PC-3 (cell line): ENCODE measurements around the gene SAE1. TPM values are rescaled to one million over a fixed set of nuclear protein-coding genes. Genes with fewer than 3 reads are reported as not detected.

Experiments
- ATAC-seq: fragments of 200-7000 bp; cut with Tn5 transposase; 2 replicates; pipeline ENCODE4 v1.9.1; 2020; ENCODE audit warnings: mild to moderate bottlenecking, moderate library complexity
- BruUV-seq: library from RNA; stranded (reverse); fragments of 400-500 nt; replicated peaks from 2 replicates; lab custom pipeline; 2021; lab: Mats Ljungman, UMichigan
- CTCF ChIA-PET: fragments of 300-600 bp; sonication (Branson Sonifier 250); formaldehyde crosslinking; loops from one replicate; lab custom pipeline; 2022; ENCODE audit warnings: antibody characterized with exemption; lab: Charles Lee
- POLR2A ChIA-PET: fragments of 300-600 bp; sonication (Branson Sonifier 250); formaldehyde crosslinking; loops from one replicate; lab custom pipeline; 2022; ENCODE audit warnings: antibody characterized with exemption; ENCODE audit not compliant: unreplicated experiment; lab: Charles Lee
- DNase-seq: peaks from one replicate; pipeline ENCODE4 v3.0.0-alpha.2; 2015
- H2AFZ ChIP-seq: fragments of 300-600 bp; sonication (generic); 2 replicates; pipeline ENCODE4 v1.6.0; 2016; ENCODE audit warnings: antibody characterized with exemption, low read length
- H3F3A ChIP-seq: fragments of 300-600 bp; sonication (generic); one replicate; pipeline ENCODE4 v1.6.0; 2017; ENCODE audit warnings: antibody characterized with exemption, low read length, control low read depth, mild to moderate bottlenecking; ENCODE audit not compliant: unreplicated experiment
- H3K27ac ChIP-seq: fragments of 300-600 bp; sonication (generic); 2 replicates; pipeline ENCODE4 v1.5.1; 2016; ENCODE audit warnings: mild to moderate bottlenecking, low read length
- H3K27me3 ChIP-seq: fragments of 300-600 bp; sonication (generic); 2 replicates; pipeline ENCODE4 v1.6.1; 2016; ENCODE audit warnings: low read length, mixed read lengths
- H3K36me3 ChIP-seq: fragments of 300-600 bp; sonication (generic); 2 replicates; pipeline ENCODE4 v1.6.1; 2016; ENCODE audit warnings: low read depth, mixed run types, low read length, mixed read lengths
- H3K4me1 ChIP-seq: fragments of 300-600 bp; sonication (generic); 2 replicates; pipeline ENCODE4 v1.5.1; 2016; ENCODE audit warnings: low read length; ENCODE audit not compliant: insufficient read depth
- H3K4me2 ChIP-seq: fragments of 300-600 bp; sonication (generic); 2 replicates; pipeline ENCODE4 v1.6.0; 2016; ENCODE audit warnings: low read length
- H3K4me3 ChIP-seq: fragments of 300-600 bp; sonication (generic); 2 replicates; pipeline ENCODE4 v1.5.1; 2016; ENCODE audit warnings: mild to moderate bottlenecking, low read length, mixed read lengths
- H3K79me2 ChIP-seq: fragments of 300-600 bp; sonication (generic); 2 replicates; pipeline ENCODE4 v1.6.1; 2017; ENCODE audit warnings: low read length, mixed read lengths
- H3K9ac ChIP-seq: fragments of 300-600 bp; sonication (generic); 2 replicates; pipeline ENCODE4 v1.6.0; 2016; ENCODE audit warnings: mild to moderate bottlenecking, low read length
- H3K9me2 ChIP-seq: fragments of 300-600 bp; sonication (generic); replicated peaks from 2 replicates; pipeline ENCODE4 v1.6.1; 2016; ENCODE audit warnings: mixed run types, low read length, mixed read lengths
- H3K9me3 ChIP-seq: fragments of 300-600 bp; sonication (generic); 2 replicates; pipeline ENCODE4 v1.6.1; 2016; ENCODE audit warnings: low read length, mixed read lengths
- H4K20me1 ChIP-seq: fragments of 300-600 bp; sonication (generic); 2 replicates; pipeline ENCODE4 v1.6.1; 2016; ENCODE audit warnings: low read length, mixed read lengths
- CTCF ChIP-seq: fragments of 300-600 bp; sonication (generic); conservative IDR thresholded peaks from 2 replicates; pipeline ENCODE4 v1.5.1; 2017; ENCODE audit warnings: antibody characterized with exemption, low read depth, mild to moderate bottlenecking, low read length
- EZH2 ChIP-seq: fragments of 300-600 bp; sonication (generic); IDR thresholded peaks from one replicate; pipeline ENCODE4 v1.6.1; 2017; ENCODE audit warnings: antibody characterized with exemption, mild to moderate bottlenecking, low read length; ENCODE audit not compliant: unreplicated experiment
- EZH2phosphoT487 ChIP-seq: fragments of 300-600 bp; sonication (generic); IDR thresholded peaks from 2 replicates; pipeline ENCODE4 v1.6.1; 2018; ENCODE audit warnings: mild to moderate bottlenecking, antibody characterized with exemption, low read length, borderline replicate concordance
- intact Hi-C: fragments of 100-400 bp; cut with micrococcal nuclease; formaldehyde crosslinking; loops from 2 replicates; pipeline ENCODE4 v1.9.0; 2023
- total RNA-seq: library from RNA; depleted of rRNA; stranded (reverse); fragments of >200 nt; gene quantifications from 2 replicates; pipeline ENCODE4 v1.2.3, GENCODE V29; 2014

SAE1 gene
- total RNA-seq, 1 experiment from 2014 or later, result 99.7 TPM

GRCh38 chr19:47188507-47189033 is 57.9 kb downstream of the SAE1 start:
- H3K4me1 ChIP-seq, result peaks cover 18% of the 10 kb centered on the region
- no peak overlapping the region for H3K4me2 ChIP-seq
- intact Hi-C loops, result no loop called here
- no TSS peak for BruUV-seq
- peaks cover 8% of the 10 kb centered on the region for H3K36me3 ChIP-seq
- no peaks in the 10 kb centered on the region for H3K79me2 ChIP-seq
- H2AFZ ChIP-seq, result no peak overlapping the region
- H3K4me3 ChIP-seq, result no peak overlapping the region
- CTCF ChIA-PET, result no interaction called here
- no peaks in the 10 kb centered on the region for H3K9me3 ChIP-seq
- H3K9ac ChIP-seq, result no peak overlapping the region
- no peaks in the 10 kb centered on the region for H3K9me2 ChIP-seq
- DNase-seq (no peak), ATAC-seq (no peak)
- TF ChIP-seq CTCF, result no peak
- TF ChIP-seq EZH2phosphoT487, result no peak
- TF ChIP-seq EZH2, result no peak
- H3K27me3 ChIP-seq, result no peaks in the 10 kb centered on the region
- H3K27ac ChIP-seq, result peak overlapping the region; percentile 36; the same call in 1 of the 2 replicates
- H3F3A ChIP-seq, result no peaks in the 10 kb centered on the region
- H4K20me1 ChIP-seq, result no peaks in the 10 kb centered on the region
- POLR2A ChIA-PET, result no interaction called here

- ChIA-PET POLR2A (no interaction called here), CTCF (no interaction called here)
- peak overlapping the region; percentile 4; the same call in 1 of the 2 replicates for H3K9ac ChIP-seq
- no peaks in the 10 kb centered on the region for H3K79me2 ChIP-seq
- peak overlapping the region; percentile 40 for H3K4me2 ChIP-seq
- H3K36me3 ChIP-seq, result peaks cover 8% of the 10 kb centered on the region
- no TSS peak for BruUV-seq
- H3K27me3 ChIP-seq, result no peaks in the 10 kb centered on the region
- no peaks in the 10 kb centered on the region for H3F3A ChIP-seq
- intact Hi-C loops, result loop anchor here (5.0 kb wide), 1 partner anchor 38 kb away; no protein-coding TSS in a partner anchor
- DNase-seq, result peak; percentile 49
- ATAC-seq, result peak; percentile 80
- peak overlapping the region; percentile 65 for H3K27ac ChIP-seq
- TF ChIP-seq EZH2phosphoT487 (no peak), EZH2 (no peak), CTCF (no peak)
- no peak overlapping the region for H2AFZ ChIP-seq
- no peaks in the 10 kb centered on the region for H3K9me3 ChIP-seq
- H4K20me1 ChIP-seq, result no peaks in the 10 kb centered on the region
- no peaks in the 10 kb centered on the region for H3K9me2 ChIP-seq
- H3K4me1 ChIP-seq, result peaks cover 18% of the 10 kb centered on the region
- H3K4me3 ChIP-seq, result no peak overlapping the region
Observed at GRCh38 chr19:47190167-47190727, 59.6 kb downstream of the SAE1 start.

GRCh38 chr19:47195434-47195833 is 64.8 kb downstream of the SAE1 start:
- ATAC-seq, result no peak
- H3K4me2 ChIP-seq, result no peak overlapping the region
- no peaks in the 10 kb centered on the region for H3K79me2 ChIP-seq
- H3K27ac ChIP-seq, result no peak overlapping the region
- peaks cover 6% of the 10 kb centered on the region for H3K4me1 ChIP-seq
- H3F3A ChIP-seq, result no peaks in the 10 kb centered on the region
- H3K9me3 ChIP-seq, result no peaks in the 10 kb centered on the region
- no TSS peak for BruUV-seq
- no peak for DNase-seq
- no peak overlapping the region for H3K4me3 ChIP-seq
- no peak overlapping the region for H2AFZ ChIP-seq
- TF ChIP-seq EZH2phosphoT487 (no peak), CTCF (no peak)
- H3K9me2 ChIP-seq, result no peaks in the 10 kb centered on the region
- H3K36me3 ChIP-seq, result peaks cover 10% of the 10 kb centered on the region
- no peaks in the 10 kb centered on the region for H3K27me3 ChIP-seq
- H4K20me1 ChIP-seq, result no peaks in the 10 kb centered on the region
- intact Hi-C loops, result no loop called here
- ChIA-PET CTCF (no interaction called here), POLR2A (no interaction called here)
- no peak overlapping the region for H3K9ac ChIP-seq
